WTC11 (cell line): ENCODE measurements around the gene NPAS3. TPM values are rescaled to one million over a fixed set of nuclear protein-coding genes. Genes with fewer than 3 reads are reported as not detected.

Experiments
- ATAC-seq: fragments of 200-7000 bp; cut with Tn5 transposase; 2 replicates; pipeline ENCODE4 v1.10.0; 2021; ENCODE audit warnings: mild to moderate bottlenecking, moderate library complexity
- CTCF ChIA-PET: fragments of 300-600 bp; sonication (Branson Sonifier 250); formaldehyde crosslinking; loops from one replicate; lab custom pipeline; 2021; ENCODE audit warnings: antibody characterized with exemption; lab: Charles Lee
- POLR2A ChIA-PET: fragments of 350-600 bp; sonication (Branson Sonifier 250); formaldehyde crosslinking; loops from one replicate; lab custom pipeline; 2021; ENCODE audit warnings: antibody characterized with exemption; lab: Charles Lee
- DNase-seq: peaks from one replicate; pipeline ENCODE4 v3.0.0; 2021; ENCODE audit warnings: low spot score
- H3K27ac Mint-ChIP-seq: 2 replicates; pipeline ENCODE4 v1.8.0; 2021; ENCODE audit warnings: mixed read lengths
- H3K27me3 Mint-ChIP-seq: 2 replicates; pipeline ENCODE4 v1.8.0; 2021; ENCODE audit warnings: low read depth, mild to moderate bottlenecking, moderate library complexity, mixed read lengths
- H3K36me3 Mint-ChIP-seq: 2 replicates; pipeline ENCODE4 v1.8.0; 2021; ENCODE audit warnings: mixed read lengths
- H3K4me1 Mint-ChIP-seq: 2 replicates; pipeline ENCODE4 v1.8.0; 2022; ENCODE audit warnings: mixed read lengths
- H3K4me3 Mint-ChIP-seq: 2 replicates; pipeline ENCODE4 v1.8.0; 2021; ENCODE audit warnings: mild to moderate bottlenecking, moderate library complexity, mixed read lengths
- H3K9me3 Mint-ChIP-seq: 2 replicates; pipeline ENCODE4 v1.8.0; 2021; ENCODE audit warnings: mixed read lengths
- ATF6 ChIP-seq: sonication (generic); formaldehyde crosslinking; IDR thresholded peaks from 2 replicates; pipeline ENCODE4 v1.8.1; 2023; ENCODE audit warnings: mild to moderate bottlenecking, missing genetic modification reagents
- CBFB ChIP-seq: sonication (generic); formaldehyde crosslinking; IDR thresholded peaks from 2 replicates; pipeline ENCODE4 v1.8.1; 2022; ENCODE audit warnings: mild to moderate bottlenecking, low read depth, missing genetic modification reagents
- ESRRA ChIP-seq: sonication (generic); formaldehyde crosslinking; IDR thresholded peaks from 2 replicates; pipeline ENCODE4 v1.8.1; 2022; ENCODE audit warnings: mild to moderate bottlenecking, missing genetic modification reagents, borderline replicate concordance
- ETV6 ChIP-seq: sonication (generic); formaldehyde crosslinking; IDR thresholded peaks from 2 replicates; pipeline ENCODE4 v1.8.1; 2022; ENCODE audit warnings: mild to moderate bottlenecking, missing genetic modification reagents
- GABPB1 ChIP-seq: sonication (generic); formaldehyde crosslinking; IDR thresholded peaks from 2 replicates; pipeline ENCODE4 v1.8.1; 2023; ENCODE audit warnings: mild to moderate bottlenecking, missing genetic modification reagents
- IRF2 ChIP-seq: sonication (generic); formaldehyde crosslinking; IDR thresholded peaks from 2 replicates; pipeline ENCODE4 v1.8.0; 2022; ENCODE audit warnings: low read depth, missing genetic modification reagents, borderline replicate concordance
- JAZF1 ChIP-seq: fragments of 250-450 bp; sonication (Bioruptor Pico); IDR thresholded peaks from 2 replicates; pipeline ENCODE4 v1.9.0; 2021; ENCODE audit warnings: moderate library complexity, mild to moderate bottlenecking, inconsistent platforms
- KAT7 ChIP-seq: sonication (generic); formaldehyde crosslinking; IDR thresholded peaks from 2 replicates; pipeline ENCODE4 v1.8.1; 2023; ENCODE audit warnings: missing genetic modification reagents, mild to moderate bottlenecking, borderline replicate concordance
- PRDM15 ChIP-seq: sonication (generic); formaldehyde crosslinking; IDR thresholded peaks from 2 replicates; pipeline ENCODE4 v1.8.0; 2022; ENCODE audit warnings: missing genetic modification reagents
- SMAD4 ChIP-seq: sonication (generic); formaldehyde crosslinking; IDR thresholded peaks from 2 replicates; pipeline ENCODE4 v1.8.0; 2022; ENCODE audit warnings: mild to moderate bottlenecking, missing genetic modification reagents
- SOX15 ChIP-seq: fragments of 250-450 bp; sonication (Bioruptor Pico); IDR thresholded peaks from 2 replicates; pipeline ENCODE4 v1.9.0; 2021; ENCODE audit warnings: mild to moderate bottlenecking
- STAT6 ChIP-seq: sonication (generic); formaldehyde crosslinking; conservative IDR thresholded peaks from 2 replicates; pipeline ENCODE4 v1.8.1; 2023; ENCODE audit warnings: mild to moderate bottlenecking, low read depth, missing genetic modification reagents, moderate library complexity
- TCF7 ChIP-seq: sonication (generic); formaldehyde crosslinking; IDR thresholded peaks from 2 replicates; pipeline ENCODE4 v1.8.0; 2022; ENCODE audit warnings: mild to moderate bottlenecking, low read depth, missing genetic modification reagents, moderate library complexity
- TEAD1 ChIP-seq: sonication (generic); formaldehyde crosslinking; IDR thresholded peaks from 2 replicates; pipeline ENCODE4 v1.8.0; 2022; ENCODE audit warnings: mild to moderate bottlenecking, missing genetic modification reagents
- TP53 ChIP-seq: sonication (generic); formaldehyde crosslinking; IDR thresholded peaks from 2 replicates; pipeline ENCODE4 v1.8.1; 2023; ENCODE audit warnings: mild to moderate bottlenecking, missing genetic modification reagents
- USF2 ChIP-seq: sonication (generic); formaldehyde crosslinking; IDR thresholded peaks from 2 replicates; pipeline ENCODE4 v1.8.1; 2023; ENCODE audit warnings: mild to moderate bottlenecking, missing genetic modification reagents, moderate library complexity
- ZBTB21 ChIP-seq: sonication (generic); formaldehyde crosslinking; IDR thresholded peaks from 2 replicates; pipeline ENCODE4 v1.8.1; 2023; ENCODE audit warnings: mild to moderate bottlenecking, missing genetic modification reagents, borderline replicate concordance
- ZBTB43 ChIP-seq: sonication (generic); formaldehyde crosslinking; IDR thresholded peaks from 2 replicates; pipeline ENCODE4 v1.8.1; 2023; ENCODE audit warnings: mild to moderate bottlenecking, missing genetic modification reagents
- ZNF138 ChIP-seq: sonication (generic); formaldehyde crosslinking; conservative IDR thresholded peaks from 2 replicates; pipeline ENCODE4 v1.8.1; 2022; ENCODE audit warnings: mild to moderate bottlenecking, moderate library complexity, missing genetic modification reagents
- ZNF219 ChIP-seq: sonication (generic); formaldehyde crosslinking; IDR thresholded peaks from 2 replicates; pipeline ENCODE4 v1.8.0; 2023; ENCODE audit warnings: missing genetic modification reagents, mild to moderate bottlenecking, borderline replicate concordance
- ZNF232 ChIP-seq: sonication (generic); formaldehyde crosslinking; IDR thresholded peaks from 2 replicates; pipeline ENCODE4 v1.8.0; 2022; ENCODE audit warnings: mild to moderate bottlenecking, missing genetic modification reagents
- ZNF263 ChIP-seq: sonication (generic); formaldehyde crosslinking; IDR thresholded peaks from 2 replicates; pipeline ENCODE4 v1.8.1; 2022; ENCODE audit warnings: low read depth, mild to moderate bottlenecking, moderate library complexity, missing genetic modification reagents
- ZNF423 ChIP-seq: fragments of 250-450 bp; sonication (Bioruptor Pico); IDR thresholded peaks from 2 replicates; pipeline ENCODE4 v2.1.2; 2022; ENCODE audit warnings: mild to moderate bottlenecking, moderate library complexity
- total RNA-seq: library from RNA; stranded (reverse); gene quantifications from 3 replicates; pipeline ENCODE4 v1.2.3, GENCODE V29; 2021

NPAS3 gene
- total RNA-seq, 1 experiment from 2014 or later, result 3.2 TPM

- DNase-seq (no peak), ATAC-seq (no peak)
- Mint-ChIP-seq H3K9me3 (no peaks in the 10 kb centered on the region), H3K4me3 (peak overlapping the region; percentile 92), H3K27ac (peak overlapping the region; percentile 82), H3K36me3 (no peaks in the 10 kb centered on the region), H3K27me3 (peaks cover 56% of the 10 kb centered on the region), H3K4me1 (peaks cover 36% of the 10 kb centered on the region)
- CTCF ChIA-PET, result interaction anchor here (1.8 kb wide), 1 partner anchor 221 kb away, joined by 5 read pairs; no protein-coding TSS in a partner anchor
- TF ChIP-seq TEAD1 (CRISPR knock-in tag), result no peak
- 0 out of 2 replicates have a peak, but pooled peaks have one; percentile 31 for TF ChIP-seq ZNF219 (CRISPR knock-in tag)
- no peak for TF ChIP-seq JAZF1 (CRISPR knock-in tag)
- no peak for TF ChIP-seq STAT6 (CRISPR knock-in tag)
- TF ChIP-seq ZBTB21 (CRISPR knock-in tag), result no peak
- TF ChIP-seq ETV6, result no peak
- no peak for TF ChIP-seq ZNF263 (CRISPR knock-in tag)
- TF ChIP-seq TP53, result no peak
- POLR2A ChIA-PET, result no interaction called here
Measured at GRCh38 chr14:32932302-32932913, 6.3 kb upstream of the NPAS3 start.

GRCh38 chr14:32932914-32933628 lies 5.6 kb upstream of the NPAS3 start:
- H3K9me3 Mint-ChIP-seq, result no peaks in the 10 kb centered on the region
- peak overlapping the region; percentile 84 for H3K27ac Mint-ChIP-seq
- H3K27me3 Mint-ChIP-seq, result peaks cover 62% of the 10 kb centered on the region
- ChIA-PET POLR2A (no interaction called here), CTCF (interaction anchor here (1.8 kb wide), 1 partner anchor 222 kb away, joined by 5 read pairs; no protein-coding TSS in a partner anchor)
- peak; percentile 80 for DNase-seq
- no peaks in the 10 kb centered on the region for H3K36me3 Mint-ChIP-seq
- H3K4me1 Mint-ChIP-seq, result peaks cover 42% of the 10 kb centered on the region
- peak overlapping the region; percentile 92 for H3K4me3 Mint-ChIP-seq
- ATAC-seq, result peak; percentile 72
- no peak; the same call in 1 of the 2 replicates for TF ChIP-seq ZNF138
- no peak for TF ChIP-seq SOX15
- no peak for TF ChIP-seq TCF7
- TF ChIP-seq IRF2 (CRISPR knock-in tag), result peak; percentile 69; the same call in 1 of the 2 replicates
- TF ChIP-seq ATF6 (CRISPR knock-in tag), result no peak
- TF ChIP-seq KAT7 (CRISPR knock-in tag), result peak; percentile 77; the same call in 1 of the 2 replicates
- peak; percentile 87 for TF ChIP-seq ESRRA (CRISPR knock-in tag)
- peak; percentile 83; the same call in 1 of the 2 replicates for TF ChIP-seq ZBTB43 (CRISPR knock-in tag)
- TF ChIP-seq CBFB (CRISPR knock-in tag), result no peak
- no peak for TF ChIP-seq ZNF423 (CRISPR knock-in tag)
- TF ChIP-seq SMAD4, result peak; percentile 27; the same call in 1 of the 2 replicates
- 0 out of 2 replicates have a peak, but pooled peaks have one; percentile 18 for TF ChIP-seq ZBTB21 (CRISPR knock-in tag)
- TF ChIP-seq ZNF232 (CRISPR knock-in tag), result peak; percentile 55; the same call in 1 of the 2 replicates
- TF ChIP-seq USF2 (CRISPR knock-in tag), result peak; percentile 53
- TF ChIP-seq GABPB1 (CRISPR knock-in tag), result no peak
- peak; percentile 59 for TF ChIP-seq PRDM15 (CRISPR knock-in tag)
